H9 (cell line): ENCODE measurements around the gene SAXO1. TPM values are rescaled to one million over a fixed set of nuclear protein-coding genes. Genes with fewer than 3 reads are reported as not detected.

Experiments
- DNase-seq: peaks from one replicate; pipeline ENCODE4 v3.0.0-alpha.2; 2017
- H2AFZ ChIP-seq: one replicate; pipeline ENCODE4 v1.6.1; 2013; ENCODE audit warnings: mild to moderate bottlenecking, low read length, control low read depth, moderate library complexity
- H2AK5ac ChIP-seq: 2 replicates; pipeline ENCODE4 v1.6.1; 2013; ENCODE audit warnings: low read length, control low read depth, mixed read lengths; ENCODE audit not compliant: insufficient read length
- H2BK120ac ChIP-seq: one replicate; pipeline ENCODE4 v1.6.1; 2013; ENCODE audit warnings: low read depth, mild to moderate bottlenecking, low read length, control low read depth, inconsistent platforms; ENCODE audit not compliant: poor library complexity, severe bottlenecking
- H2BK12ac ChIP-seq: 2 replicates; pipeline ENCODE4 v1.6.1; 2013; ENCODE audit warnings: low read length, control low read depth, mixed read lengths, low read depth; ENCODE audit not compliant: insufficient read length
- H2BK15ac ChIP-seq: 2 replicates; pipeline ENCODE4 v1.6.1; 2013; ENCODE audit warnings: low read depth, low read length, control low read depth
- H2BK20ac ChIP-seq: one replicate; pipeline ENCODE4 v1.6.1; 2013; ENCODE audit warnings: low read depth, mild to moderate bottlenecking, low read length, control low read depth, inconsistent platforms; ENCODE audit not compliant: poor library complexity, severe bottlenecking
- H2BK5ac ChIP-seq: 2 replicates; pipeline ENCODE4 v1.6.1; 2013; ENCODE audit warnings: low read length, control low read depth, mixed read lengths; ENCODE audit not compliant: insufficient read length
- H3K14ac ChIP-seq: 2 replicates; pipeline ENCODE4 v1.6.1; 2013; ENCODE audit warnings: low read length, control low read depth; ENCODE audit not compliant: insufficient read depth
- H3K18ac ChIP-seq: 2 replicates; pipeline ENCODE4 v1.6.1; 2013; ENCODE audit warnings: low read depth, mild to moderate bottlenecking, mixed read lengths, low read length, control low read depth; ENCODE audit not compliant: insufficient read length
- H3K23ac ChIP-seq: 2 replicates; pipeline ENCODE4 v1.6.1; 2013; ENCODE audit warnings: low read length, control low read depth, mixed read lengths, low read depth; ENCODE audit not compliant: insufficient read length
- H3K23me2 ChIP-seq: 2 replicates; pipeline ENCODE4 v1.6.1; 2013; ENCODE audit warnings: low read depth, mild to moderate bottlenecking, mixed read lengths, low read length, control low read depth; ENCODE audit not compliant: insufficient read length, poor library complexity, severe bottlenecking
- H3K27ac ChIP-seq: 2 replicates; pipeline ENCODE4 v1.5.1; 2013; ENCODE audit warnings: low read length, control low read depth, mixed read lengths, low read depth; ENCODE audit not compliant: insufficient read length
- H3K27me3 ChIP-seq: 2 replicates; pipeline ENCODE4 v1.6.1; 2013; ENCODE audit warnings: low read length, control low read depth, inconsistent platforms; ENCODE audit not compliant: insufficient read depth
- H3K4ac ChIP-seq: 2 replicates; pipeline ENCODE4 v1.6.1; 2013; ENCODE audit warnings: low read depth, mild to moderate bottlenecking, control low read depth, inconsistent platforms, low read length, moderate library complexity
- H3K4me1 ChIP-seq: 2 replicates; pipeline ENCODE4 v1.6.1; 2013; ENCODE audit warnings: low read length, control low read depth, inconsistent platforms; ENCODE audit not compliant: insufficient read depth
- H3K4me2 ChIP-seq: 2 replicates; pipeline ENCODE4 v1.6.1; 2013; ENCODE audit warnings: low read length, control low read depth, mixed read lengths; ENCODE audit not compliant: insufficient read length, insufficient read depth
- H3K56ac ChIP-seq: 2 replicates; pipeline ENCODE4 v1.6.1; 2013; ENCODE audit warnings: low read depth, mild to moderate bottlenecking, mixed read lengths, low read length, control low read depth; ENCODE audit not compliant: insufficient read length
- H3K79me1 ChIP-seq: 2 replicates; pipeline ENCODE4 v1.6.1; 2013; ENCODE audit warnings: low read depth, mild to moderate bottlenecking, moderate library complexity, low read length, control low read depth, inconsistent platforms; ENCODE audit not compliant: insufficient read depth, poor library complexity, severe bottlenecking
- H3K79me2 ChIP-seq: 2 replicates; pipeline ENCODE4 v1.6.1; 2013; ENCODE audit warnings: low read length, control low read depth, inconsistent platforms; ENCODE audit not compliant: insufficient read depth
- H3K9ac ChIP-seq: 2 replicates; pipeline ENCODE4 v1.6.1; 2013; ENCODE audit warnings: low read length, control low read depth, mixed read lengths; ENCODE audit not compliant: insufficient read length; ENCODE audit errors: extremely low read depth
- H3K9me3 ChIP-seq: one replicate; pipeline ENCODE4 v1.6.1; 2013; ENCODE audit warnings: low read depth, low read length, inconsistent platforms; ENCODE audit not compliant: control insufficient read depth
- H3T11ph ChIP-seq: one replicate; pipeline ENCODE4 v1.6.1; 2013; ENCODE audit warnings: mild to moderate bottlenecking, low read length, control low read depth, inconsistent platforms
- H4K20me1 ChIP-seq: one replicate; pipeline ENCODE4 v1.6.1; 2013; ENCODE audit not compliant: control insufficient read depth, insufficient read length, insufficient read depth
- H4K5ac ChIP-seq: 2 replicates; pipeline ENCODE4 v1.6.1; 2013; ENCODE audit warnings: low read depth, mild to moderate bottlenecking, mixed read lengths, low read length, control low read depth; ENCODE audit not compliant: insufficient read length
- H4K8ac ChIP-seq: replicated peaks from 2 replicates; pipeline ENCODE4 v1.6.1; 2013; ENCODE audit warnings: low read length, control low read depth, mixed read lengths, low read depth; ENCODE audit not compliant: insufficient read length
- H4K91ac ChIP-seq: 2 replicates; pipeline ENCODE4 v1.6.1; 2013; ENCODE audit warnings: low read depth, mild to moderate bottlenecking, moderate library complexity, mixed read lengths, low read length, control low read depth; ENCODE audit not compliant: insufficient read length
- H3K27ac Mint-ChIP-seq, 3 experiments: 2 replicates in 2 of 3; 3 replicates in 1 of 3; pipeline ENCODE4 v1.8.0; 2020 to 2021; ENCODE audit warnings: mixed read lengths in 3 of 3, mild to moderate bottlenecking in 1 of 3, moderate library complexity in 1 of 3
- H3K27me3 Mint-ChIP-seq: 2 replicates; pipeline ENCODE4 v1.8.0; 2021; ENCODE audit warnings: low read depth, mild to moderate bottlenecking, moderate library complexity, mixed read lengths
- H3K36me3 Mint-ChIP-seq, 3 experiments: 2 replicates in 2 of 3; 3 replicates in 1 of 3; pipeline ENCODE4 v1.8.0; 2020 to 2021; ENCODE audit warnings: low read depth in 3 of 3, mixed read lengths in 3 of 3; ENCODE audit not compliant: insufficient read depth in 1 of 3
- H3K4me1 Mint-ChIP-seq, 2 experiments: 2 replicates each; pipeline ENCODE4 v1.8.0; 2020; ENCODE audit warnings: mixed read lengths in 2 of 2
- H3K4me3 Mint-ChIP-seq, 2 experiments: 2 replicates in 1 of 2; 3 replicates in 1 of 2; pipeline ENCODE4 v1.8.0; 2020 to 2021; ENCODE audit warnings: mild to moderate bottlenecking in 2 of 2, mixed read lengths in 2 of 2, moderate library complexity in 1 of 2
- H3K9me3 Mint-ChIP-seq, 2 experiments: 2 replicates in 1 of 2; 3 replicates in 1 of 2; pipeline ENCODE4 v1.8.0; 2020; ENCODE audit warnings: mild to moderate bottlenecking in 2 of 2, mixed read lengths in 2 of 2, moderate library complexity in 1 of 2
- WGBS: extraction: QIAGEN DNeasy Blood & Tissue Kit; methylation state at CpG from one replicate; pipeline ENCODE4 v1.1.7; 2013; ENCODE audit warnings: missing lambda C conversion rate, low lambda C conversion rate, mixed read lengths; ENCODE audit not compliant: insufficient read length; ENCODE audit errors: extremely low coverage; 5-methylcytosine and 5-hydroxymethylcytosine counted together
- total RNA-seq: library from RNA; stranded (reverse); gene quantifications from 2 replicates; pipeline ENCODE4 v1.2.1, GENCODE V29; 2021
- TF ChIP-seq, protein P1 (sequence below): fragments of 200-600 bp; sonication (generic); conservative IDR thresholded peaks from 3 replicates; pipeline ENCODE4 v1.8.0; 2021; ENCODE audit warnings: antibody characterized with exemption, mild to moderate bottlenecking

The SAXO1 gene
- total RNA-seq, 1 experiment from 2014 or later = 0.09 TPM

DNA sequence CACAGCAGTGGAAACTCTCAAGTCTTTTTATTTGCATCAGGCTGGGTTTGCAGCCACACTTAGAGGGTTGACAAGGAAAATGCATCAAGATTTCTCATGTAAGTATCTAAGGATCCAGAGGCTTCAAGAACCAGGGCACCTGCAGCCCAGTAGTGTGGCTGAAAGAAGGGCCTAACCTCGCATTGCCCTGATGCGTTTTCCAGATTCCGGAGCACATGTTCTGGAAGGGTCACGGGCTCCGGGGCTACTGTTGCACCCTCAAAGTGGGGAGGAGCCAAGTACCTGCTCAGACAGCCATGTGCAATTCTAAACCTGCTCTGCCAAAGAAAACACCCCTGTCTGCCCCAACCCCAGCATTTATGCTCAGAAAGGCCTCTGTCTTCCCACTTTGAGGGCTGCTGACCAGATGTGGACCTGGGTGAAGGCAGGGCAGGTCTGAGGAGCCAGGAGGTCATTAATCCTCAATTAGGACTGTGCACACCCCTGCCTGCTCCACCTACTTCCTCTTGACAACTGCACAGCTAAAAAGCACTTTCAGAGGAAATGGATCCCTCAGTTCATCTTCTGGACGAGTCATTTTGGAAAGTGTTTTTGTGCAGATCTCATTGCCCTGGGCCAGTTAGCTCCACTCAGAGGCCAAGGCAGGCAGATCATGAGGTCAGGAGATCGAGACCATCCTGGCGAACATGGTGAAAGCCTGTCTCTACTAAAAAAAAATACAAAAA, 110.7 kb downstream of the SAXO1 start:
- Histone ChIP-seq H3K79me2 (no peaks in the 10 kb centered on the region), H3K4me2 (no peak overlapping the region), H4K8ac (no peak overlapping the region), H4K20me1 (no peaks in the 10 kb centered on the region), H2AK5ac (no peak overlapping the region), H3K56ac (no peak overlapping the region), H3K79me1 (no peaks in the 10 kb centered on the region), H2BK15ac (no peak overlapping the region), H3K9me3 (no peaks in the 10 kb centered on the region), H3K23me2 (no peaks in the 10 kb centered on the region), H3K9ac (no peak overlapping the region), H3K27ac (no peak overlapping the region), H3K23ac (no peak overlapping the region), H3T11ph (no peak overlapping the region), H3K14ac (no peak overlapping the region), H2AFZ (no peak overlapping the region), H4K91ac (no peak overlapping the region), H3K18ac (no peak overlapping the region), H2BK120ac (no peak overlapping the region), H2BK5ac (no peak overlapping the region), H3K4me1 (no peaks in the 10 kb centered on the region), H2BK20ac (no peak overlapping the region), H3K4ac (no peak overlapping the region), H2BK12ac (no peak overlapping the region), H4K5ac (no peak overlapping the region), H3K27me3 (no peaks in the 10 kb centered on the region)
- H3K4me3 Mint-ChIP-seq = no peak overlapping the region
- H3K27ac Mint-ChIP-seq = no peak overlapping the region
- WGBS = no CpG with 5 or more reads among the region's 8 CpGs
- H3K36me3 Mint-ChIP-seq = no peaks in the 10 kb centered on the region; a peak in 1 of 7 replicates
- H3K9me3 Mint-ChIP-seq = no peaks in the 10 kb centered on the region
- no peaks in the 10 kb centered on the region for H3K27me3 Mint-ChIP-seq
- no peak for DNase-seq
- TF ChIP-seq, protein P1, sequence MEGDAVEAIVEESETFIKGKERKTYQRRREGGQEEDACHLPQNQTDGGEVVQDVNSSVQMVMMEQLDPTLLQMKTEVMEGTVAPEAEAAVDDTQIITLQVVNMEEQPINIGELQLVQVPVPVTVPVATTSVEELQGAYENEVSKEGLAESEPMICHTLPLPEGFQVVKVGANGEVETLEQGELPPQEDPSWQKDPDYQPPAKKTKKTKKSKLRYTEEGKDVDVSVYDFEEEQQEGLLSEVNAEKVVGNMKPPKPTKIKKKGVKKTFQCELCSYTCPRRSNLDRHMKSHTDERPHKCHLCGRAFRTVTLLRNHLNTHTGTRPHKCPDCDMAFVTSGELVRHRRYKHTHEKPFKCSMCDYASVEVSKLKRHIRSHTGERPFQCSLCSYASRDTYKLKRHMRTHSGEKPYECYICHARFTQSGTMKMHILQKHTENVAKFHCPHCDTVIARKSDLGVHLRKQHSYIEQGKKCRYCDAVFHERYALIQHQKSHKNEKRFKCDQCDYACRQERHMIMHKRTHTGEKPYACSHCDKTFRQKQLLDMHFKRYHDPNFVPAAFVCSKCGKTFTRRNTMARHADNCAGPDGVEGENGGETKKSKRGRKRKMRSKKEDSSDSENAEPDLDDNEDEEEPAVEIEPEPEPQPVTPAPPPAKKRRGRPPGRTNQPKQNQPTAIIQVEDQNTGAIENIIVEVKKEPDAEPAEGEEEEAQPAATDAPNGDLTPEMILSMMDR = no peak
- peaks cover 6 to 9% of the 10 kb centered on the region in 2 experiments for H3K4me1 Mint-ChIP-seq
